ENCODE measurements around the gene PPP1R27. TPM values are rescaled to one million over a fixed set of nuclear protein-coding genes. Genes with fewer than 3 reads are reported as not detected.

The PPP1R27 gene
- total RNA-seq: 1 to 10 TPM in 4 of 8 experiments, under 1 TPM in 3, not detected in 1; 0.73 to 1.3 (median 1.1) TPM

- in situ Hi-C loops (cut with MboI; ENCODE audit: low pct_unique_long_range_greater_than_20kb in 2 of 9, low sequenced_read_pairs in 9 of 9, unreplicated experiment in 9 of 9): no loop called here
- Histone ChIP-seq H3K27ac (peak within 1 kb of the TSS; percentile 90 to 96), H3K4me3 (peak within 1 kb of the TSS; percentile 66 to 94 (median 89)), H3K4me1 (replicated peaks in 1 of 2) (peaks cover 14 to 20% of the 10 kb centered on the region in 2 donors)
- no peak for ATAC-seq (replicated peaks in 6 of 8)
- 80 to 100% (median 90%) methylated on average over 1 to 4 of the region's 26 CpGs; no CpG with 5 or more reads in 5 of the 10 experiments for WGBS, 10 experiments
These were observed at the start of gene PPP1R27 for GRCh38 chr17:81834831-81835267. Gene PPP1R27, minus strand, starts transcription at chr17:81835050. Its CDS starts 97 bp downstream, at chr17:81834953.

- Histone ChIP-seq H3K4me1 (replicated peaks in 1 of 2) (no peaks in the 10 kb centered on the region), H3K4me3 (no peak overlapping the region), H3K27ac (no peak overlapping the region)
- ATAC-seq (replicated peaks in 6 of 8): peak in 6 of 8 experiments; percentile 9 to 40 (median 23)
- WGBS, 10 experiments: 72 to 100% (median 82%) methylated on average over 1 to 4 of the region's 11 CpGs; no CpG with 5 or more reads in 2 of the 10 experiments
- in situ Hi-C loops (cut with MboI; ENCODE audit: low pct_unique_long_range_greater_than_20kb in 2 of 9, low sequenced_read_pairs in 9 of 9, unreplicated experiment in 9 of 9): no loop called here
These were observed 49.7 kb upstream of the PPP1R27 start for GRCh38 chr17:81884520-81884919.

GRCh38 chr17:81879121-81879520, 44.3 kb upstream of the PPP1R27 start:
- no peaks in the 10 kb centered on the region for H3K4me1 ChIP-seq (replicated peaks in 1 of 2)
- in situ Hi-C loops (cut with MboI; ENCODE audit: low pct_unique_long_range_greater_than_20kb in 2 of 9, low sequenced_read_pairs in 9 of 9, unreplicated experiment in 9 of 9): no loop called here
- no peak for ATAC-seq (replicated peaks in 6 of 8)
- WGBS, 10 experiments: 82 to 100% (median 93%) methylated on average over 1 to 4 of the region's 5 CpGs
- H3K4me3 ChIP-seq: no peak overlapping the region
- no peak overlapping the region for H3K27ac ChIP-seq

- Histone ChIP-seq H3K4me1 (replicated peaks in 1 of 2) (no peaks in the 10 kb centered on the region), H3K4me3 (no peak overlapping the region), H3K27ac (no peak overlapping the region)
- WGBS, 10 experiments: 79 to 100% (median 95%) methylated on average over 2 to 3 of the region's 3 CpGs
- ATAC-seq (replicated peaks in 6 of 8): no peak
- in situ Hi-C loops (cut with MboI; ENCODE audit: low pct_unique_long_range_greater_than_20kb in 2 of 9, low sequenced_read_pairs in 9 of 9, unreplicated experiment in 9 of 9): no loop called here
These were observed 43.4 kb upstream of the PPP1R27 start for GRCh38 chr17:81878294-81878693.

- Histone ChIP-seq H3K4me3 (no peak overlapping the region), H3K4me1 (replicated peaks in 1 of 2) (peaks cover 2 to 4% of the 10 kb centered on the region in 2 donors), H3K27ac (no peak overlapping the region)
- no peak for ATAC-seq (replicated peaks in 6 of 8)
- 80 to 95% (median 95%) methylated on average over 1 to 3 of the region's 5 CpGs; no CpG with 5 or more reads in 7 of the 10 experiments for WGBS, 10 experiments
- in situ Hi-C loops (cut with MboI; ENCODE audit: low pct_unique_long_range_greater_than_20kb in 2 of 9, low sequenced_read_pairs in 9 of 9, unreplicated experiment in 9 of 9): no loop called here
These were observed 42.7 kb upstream of the PPP1R27 start for GRCh38 chr17:81877569-81877968.

GRCh38 chr17:81871387-81872230, 36.8 kb upstream of the PPP1R27 start:
- in situ Hi-C loops (cut with MboI; ENCODE audit: low pct_unique_long_range_greater_than_20kb in 2 of 9, low sequenced_read_pairs in 9 of 9, unreplicated experiment in 9 of 9): no loop called here
- WGBS, 10 experiments: 0 to 12% (median 0%) methylated on average over 1 to 23 of the region's 86 CpGs; no CpG with 5 or more reads in 6 of the 10 experiments
- Histone ChIP-seq H3K27ac (peak overlapping the region; percentile 98 to 99), H3K4me3 (peak overlapping the region; percentile 62 to 92 (median 84)), H3K4me1 (replicated peaks in 1 of 2) (peaks cover 37 to 39% of the 10 kb centered on the region in 2 donors)
- ATAC-seq (replicated peaks in 6 of 8): peak; percentile 4 to 52 (median 36)

- peaks cover 37 to 41% of the 10 kb centered on the region in 2 donors for H3K4me1 ChIP-seq (replicated peaks in 1 of 2)
- no CpG with 5 or more reads among the region's 64 CpGs for WGBS, 10 experiments
- peak within 1 kb of the TSS; percentile 62 to 92 (median 84) for H3K4me3 ChIP-seq
- peak; percentile 22 to 64 (median 48) for ATAC-seq (replicated peaks in 6 of 8)
- H3K27ac ChIP-seq: peak within 1 kb of the TSS; percentile 98 to 99
- in situ Hi-C loops (cut with MboI; ENCODE audit: low pct_unique_long_range_greater_than_20kb in 2 of 9, low sequenced_read_pairs in 9 of 9, unreplicated experiment in 9 of 9): no loop called here
These were observed 36.1 kb upstream of the PPP1R27 start, which contains the start of gene ARHGDIA for GRCh38 chr17:81870981-81871386. Gene ARHGDIA, minus strand, starts transcription at chr17:81871337. Its CDS starts 1,407 bp downstream, at chr17:81869930.

- Histone ChIP-seq H3K4me3 (peak overlapping the region; percentile 62 to 92 (median 84)), H3K27ac (peak overlapping the region; percentile 98 to 99), H3K4me1 (replicated peaks in 1 of 2) (peaks cover 37 to 41% of the 10 kb centered on the region in 2 donors)
- WGBS, 10 experiments: 0 to 5% (median 3%) methylated on average over 2 to 9 of the region's 65 CpGs; no CpG with 5 or more reads in 6 of the 10 experiments
- peak in 6 of 8 experiments; percentile 0 to 12 (median 4) for ATAC-seq (replicated peaks in 6 of 8)
- in situ Hi-C loops (cut with MboI; ENCODE audit: low pct_unique_long_range_greater_than_20kb in 2 of 9, low sequenced_read_pairs in 9 of 9, unreplicated experiment in 9 of 9): no loop called here
These were observed 35.5 kb upstream of the PPP1R27 start for GRCh38 chr17:81870131-81870980.

GRCh38 chr17:81869221-81870130, 34.6 kb upstream of the PPP1R27 start:
- WGBS, 10 experiments: 0 to 75% (median 23%) methylated on average over 1 to 4 of the region's 52 CpGs; no CpG with 5 or more reads in 4 of the 10 experiments
- in situ Hi-C loops (cut with MboI; ENCODE audit: low pct_unique_long_range_greater_than_20kb in 2 of 9, low sequenced_read_pairs in 9 of 9, unreplicated experiment in 9 of 9): no loop called here
- H3K4me1 ChIP-seq (replicated peaks in 1 of 2): peaks cover 37 to 41% of the 10 kb centered on the region in 2 donors
- peak overlapping the region; percentile 98 to 99 for H3K27ac ChIP-seq
- ATAC-seq (replicated peaks in 6 of 8): peak in 6 of 8 experiments; percentile 3 to 38 (median 32)
- H3K4me3 ChIP-seq: peak overlapping the region; percentile 62 to 92 (median 84)

- in situ Hi-C loops (cut with MboI; ENCODE audit: low pct_unique_long_range_greater_than_20kb in 2 of 9, low sequenced_read_pairs in 9 of 9, unreplicated experiment in 9 of 9): no loop called here
- ATAC-seq (replicated peaks in 6 of 8): peak in 6 of 8 experiments; percentile 0 to 23 (median 11)
- peaks cover 37 to 41% of the 10 kb centered on the region in 2 donors for H3K4me1 ChIP-seq (replicated peaks in 1 of 2)
- WGBS, 10 experiments: 54 to 80% (median 62%) methylated on average over 1 to 8 of the region's 30 CpGs; no CpG with 5 or more reads in 7 of the 10 experiments
- peak overlapping the region; percentile 19 to 99 for H3K27ac ChIP-seq
- peak overlapping the region in 1 of 5 donors; percentile 92 for H3K4me3 ChIP-seq
These were observed 33.9 kb upstream of the PPP1R27 start for GRCh38 chr17:81868674-81869220.

- 0 to 96% (median 60%) methylated on average over 1 to 5 of the region's 28 CpGs; no CpG with 5 or more reads in 6 of the 10 experiments for WGBS, 10 experiments
- H3K27ac ChIP-seq: peak overlapping the region; percentile 15 to 60
These were observed 33.3 kb upstream of the PPP1R27 start for GRCh38 chr17:81867991-81868673.

More at GRCh38 chr17:81867991-81868673, 33.3 kb upstream of the PPP1R27 start:
- in situ Hi-C loops (cut with MboI; ENCODE audit: low pct_unique_long_range_greater_than_20kb in 2 of 9, low sequenced_read_pairs in 9 of 9, unreplicated experiment in 9 of 9): no loop called here
- Histone ChIP-seq H3K4me1 (replicated peaks in 1 of 2) (peaks cover 37 to 41% of the 10 kb centered on the region in 2 donors), H3K4me3 (no peak overlapping the region)
- peak in 5 of 8 experiments; percentile 0 to 6 (median 1) for ATAC-seq (replicated peaks in 6 of 8)
